Activated CD8-positive, alpha-beta memory T cell treated with anti-CD3 and anti-CD28 coated beads, Interleukin-2, amount 50 U/mL, for 48 hours (primary cell): ENCODE data around the gene ARHGEF7.
A peak's percentile ranks its signal among the peaks of the same experiment; 100 is the strongest.

Experiments used
- DNase-seq: peaks from one replicate; pipeline ENCODE4 v3.0.0-alpha.2; 2020

The ARHGEF7 gene

DNA sequence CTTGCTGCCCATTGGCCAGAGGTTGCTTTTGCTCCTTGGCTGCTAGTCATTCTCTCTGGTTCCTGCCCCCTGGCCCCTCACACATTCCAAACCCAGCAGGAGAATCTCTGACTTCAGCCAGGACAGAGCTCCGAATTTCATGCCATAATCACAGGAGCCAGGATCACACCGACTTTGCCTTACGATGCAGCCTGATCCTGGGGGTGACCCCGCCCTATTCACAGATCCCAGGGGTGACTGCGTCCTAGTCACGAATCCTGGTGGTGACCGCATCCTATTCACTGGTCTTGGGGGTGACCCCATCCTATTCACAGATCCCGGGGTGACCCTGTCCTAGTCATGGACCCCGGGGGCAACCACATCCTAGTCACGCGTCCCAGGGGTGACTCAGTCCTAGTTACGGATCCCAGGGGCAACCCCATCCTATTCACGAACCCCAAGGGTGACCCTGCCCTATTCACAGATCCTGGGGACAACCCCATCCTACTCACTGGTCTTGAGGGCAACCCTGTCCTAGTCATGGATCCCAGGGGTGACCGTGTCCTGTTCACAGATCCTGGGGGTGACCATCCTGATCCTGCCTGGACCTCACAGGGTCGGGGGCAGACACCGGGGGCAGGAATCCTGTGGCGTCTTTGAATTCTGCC is 198.0 kb downstream of the ARHGEF7 start:
- no peak for DNase-seq

DNA sequence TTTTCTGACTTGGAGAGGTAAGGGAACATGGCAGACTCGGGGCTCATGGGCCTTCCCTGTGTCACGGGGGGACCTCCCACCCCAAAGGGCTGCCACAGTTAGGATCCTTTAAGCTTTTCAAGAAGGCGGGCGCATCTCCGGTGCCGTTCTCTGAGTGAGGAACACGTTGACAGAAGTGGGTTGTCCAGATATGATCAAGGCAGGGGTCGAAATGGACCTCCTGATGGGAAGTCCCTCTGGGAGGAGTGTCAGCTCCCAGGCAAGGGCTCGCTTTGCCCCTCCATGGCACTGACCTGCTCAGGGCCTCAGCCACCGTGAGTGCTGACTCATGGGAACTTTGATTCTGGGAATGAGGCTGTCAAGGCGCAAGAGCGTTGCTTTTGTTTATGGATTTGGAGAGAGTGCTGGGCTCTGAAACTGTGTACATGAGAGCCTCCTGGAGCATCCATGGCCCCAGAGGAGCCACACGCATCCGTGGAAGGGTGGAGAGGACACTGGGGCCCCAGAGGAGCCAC is 198.9 kb downstream of the ARHGEF7 start:
- no peak for DNase-seq

DNA sequence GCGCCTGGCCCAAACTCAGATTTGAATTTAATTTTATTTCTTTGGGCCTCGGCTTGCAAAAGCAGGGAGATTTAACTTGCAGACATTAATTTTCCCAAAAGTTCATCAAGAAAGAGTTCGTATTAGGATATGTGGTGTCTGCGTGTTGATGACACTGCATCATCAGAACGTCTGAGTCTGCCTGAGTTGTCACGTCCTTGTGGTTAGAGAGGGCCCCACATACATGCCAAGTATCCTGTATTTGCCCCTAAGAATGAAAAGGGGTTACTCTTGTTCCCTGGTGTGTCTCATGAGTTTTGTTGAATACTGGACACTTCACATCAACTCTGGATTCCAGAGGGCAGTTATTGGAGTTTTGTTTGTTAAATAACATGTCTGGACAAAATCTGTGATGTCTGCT is 199.7 kb downstream of the ARHGEF7 start:
- no peak for DNase-seq

DNA sequence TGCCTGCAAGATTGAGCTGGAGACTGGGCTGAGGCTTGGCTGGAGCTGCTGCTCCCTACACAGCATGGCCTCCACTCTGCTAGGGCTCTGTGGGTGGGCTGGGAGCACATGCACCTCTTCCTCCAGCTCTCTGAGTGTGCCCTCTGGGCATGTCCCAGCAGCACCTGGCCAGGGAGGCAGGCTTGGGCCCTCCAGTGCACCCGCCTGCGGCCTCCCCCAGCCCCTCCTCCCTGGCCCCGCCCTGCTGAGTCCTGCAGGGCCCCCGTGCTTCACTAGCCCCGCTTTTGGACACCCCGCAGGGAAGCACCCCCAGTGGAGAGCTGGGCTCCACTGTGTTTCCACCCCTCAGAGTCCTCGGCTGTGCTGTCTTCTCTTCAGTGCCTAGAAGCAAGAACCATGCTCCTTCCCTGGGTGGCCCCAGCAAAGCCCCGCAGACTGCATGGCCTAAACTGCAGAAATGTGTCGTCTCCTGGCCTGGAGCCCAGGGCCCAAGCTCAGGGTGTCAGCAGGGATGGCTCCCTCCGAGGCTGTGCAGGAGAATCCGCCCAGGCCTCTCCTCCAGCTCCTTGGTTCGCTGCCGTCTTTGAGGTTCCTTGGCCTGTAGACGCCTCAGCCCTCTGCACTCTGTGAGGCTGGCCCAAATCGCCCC is 200.4 kb downstream of the ARHGEF7 start:
- DNase-seq = no peak

DNA sequence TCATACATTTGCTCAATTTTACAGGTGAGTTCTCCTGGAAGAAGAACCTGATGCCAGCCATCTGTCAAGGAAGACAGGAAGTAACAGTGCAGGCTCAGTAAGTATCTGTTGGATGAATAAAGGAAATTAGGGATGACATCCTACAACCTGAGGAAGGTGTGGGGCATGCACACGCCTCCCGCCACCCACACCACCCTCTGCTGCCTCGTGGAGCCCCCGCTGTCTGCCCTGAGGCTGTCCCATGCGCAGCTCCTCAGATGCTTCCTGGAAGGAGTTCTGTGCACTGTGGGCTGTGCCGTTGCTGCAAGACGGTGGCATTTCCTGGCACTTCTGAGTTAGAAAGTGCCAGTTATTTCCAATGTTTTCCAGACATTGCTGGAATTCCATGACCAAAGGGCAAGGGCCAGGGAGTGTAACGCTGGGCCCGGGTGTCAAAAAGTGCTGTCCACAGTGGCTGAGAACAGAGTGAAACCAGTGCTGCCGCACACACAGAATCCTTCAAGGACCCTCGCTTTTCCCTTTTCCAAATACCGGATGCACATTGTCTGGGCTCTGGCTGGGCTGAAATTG is 201.1 kb downstream of the ARHGEF7 start:
- no peak for DNase-seq

DNA sequence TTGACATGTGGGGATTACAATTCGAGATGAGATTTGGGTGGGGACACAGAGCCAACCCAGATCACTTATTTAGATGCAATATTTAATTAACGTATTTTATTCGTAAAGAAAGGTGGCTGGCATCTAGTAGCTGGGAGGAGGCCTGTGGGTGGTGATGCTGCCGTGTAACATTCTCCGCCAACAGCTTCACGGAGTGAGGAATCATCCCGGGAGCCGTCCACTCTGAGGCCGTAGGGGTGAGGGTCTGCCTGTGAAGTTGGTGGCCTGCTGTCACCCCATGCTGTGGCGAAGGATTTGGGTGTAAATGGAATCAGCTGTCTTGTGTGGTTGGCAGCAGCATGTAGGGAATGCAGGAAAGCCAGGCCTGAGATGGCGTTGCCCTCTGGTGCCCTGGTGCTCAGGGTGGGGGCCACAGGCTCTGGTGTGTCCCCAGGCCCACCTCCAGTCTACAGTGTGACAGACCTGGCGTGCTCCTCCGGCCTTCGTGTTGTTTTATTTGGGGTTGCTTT is 202.0 kb downstream of the ARHGEF7 start:
- no peak for DNase-seq

DNA sequence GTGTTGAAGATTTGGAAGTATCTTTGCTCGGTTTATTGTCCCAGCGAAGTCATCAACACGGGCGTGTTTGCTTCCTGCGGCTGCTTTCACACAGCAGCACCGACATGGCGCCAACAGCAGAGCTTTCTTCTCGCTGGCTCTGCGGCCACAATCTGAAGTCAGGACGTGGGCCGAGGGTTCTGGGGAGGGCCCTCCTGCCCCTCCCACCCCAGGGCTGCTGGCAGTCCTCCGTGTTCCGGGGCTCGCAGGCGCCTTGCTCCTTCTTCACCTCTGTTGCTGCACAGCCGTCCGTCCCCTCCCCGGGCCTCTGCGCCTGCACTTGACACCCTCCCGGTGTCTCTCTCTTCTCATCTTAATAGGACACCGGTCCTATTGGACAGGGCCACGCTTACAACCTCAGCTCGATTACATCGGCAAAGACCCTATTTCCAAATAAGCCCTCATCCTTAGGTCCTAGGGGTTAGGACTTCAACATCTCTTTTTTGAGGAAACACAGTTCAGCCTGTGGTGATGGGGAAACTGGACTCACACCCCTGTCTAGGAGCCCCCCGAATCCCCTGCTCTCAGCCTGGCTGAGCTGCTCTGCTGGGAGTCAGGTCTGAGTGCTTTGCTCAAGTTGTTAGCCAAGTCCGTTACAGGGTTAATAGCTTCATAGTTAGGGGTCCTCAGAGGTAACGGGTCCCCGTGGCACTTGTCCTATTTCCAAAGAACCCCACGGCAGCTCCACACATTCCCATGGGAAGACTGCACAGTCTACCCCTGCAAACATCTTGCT is 202.6 kb downstream of the ARHGEF7 start:
- DNase-seq = peak; percentile 36

DNA sequence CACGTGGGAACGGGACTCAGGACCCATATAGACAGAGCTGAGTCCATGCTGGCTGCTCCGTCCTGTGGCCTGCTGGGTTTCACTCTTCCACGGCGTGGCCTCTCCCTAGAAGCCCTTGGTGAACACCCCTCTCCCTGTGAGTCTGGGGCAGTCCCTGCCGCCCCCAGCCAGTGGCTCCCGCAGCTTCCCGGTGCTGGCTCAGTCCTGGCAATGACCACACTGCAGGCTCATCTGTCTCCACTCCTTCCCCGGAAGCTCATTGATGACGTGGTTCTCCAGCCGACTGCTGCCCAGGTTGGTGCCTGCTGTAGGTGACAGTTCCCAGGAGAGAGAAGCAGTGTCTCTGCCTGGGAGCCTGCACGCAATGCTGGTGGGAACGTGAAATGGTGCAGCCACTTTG is 203.3 kb downstream of the ARHGEF7 start:
- peak; percentile 40 for DNase-seq

DNA sequence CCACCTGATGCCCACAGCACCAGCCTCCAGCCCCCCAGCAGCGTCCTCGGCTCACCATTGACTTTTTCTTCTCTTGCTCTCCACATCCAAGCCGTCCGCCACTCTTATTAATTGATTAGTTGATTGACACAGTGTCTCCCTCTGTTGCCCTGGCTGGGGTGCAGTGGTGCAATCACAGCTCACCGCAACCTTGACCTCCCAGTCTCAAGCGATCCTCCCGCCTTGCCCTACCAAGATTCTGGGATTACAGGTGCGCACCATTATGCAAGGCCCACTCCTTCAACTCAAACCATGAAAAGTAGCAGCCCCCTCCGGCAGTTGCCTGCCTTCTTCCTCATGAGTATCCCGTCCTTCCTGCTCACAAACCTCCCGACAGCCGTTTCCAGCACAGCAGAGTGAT is 204.4 kb downstream of the ARHGEF7 start:
- peak; percentile 30 for DNase-seq

DNA sequence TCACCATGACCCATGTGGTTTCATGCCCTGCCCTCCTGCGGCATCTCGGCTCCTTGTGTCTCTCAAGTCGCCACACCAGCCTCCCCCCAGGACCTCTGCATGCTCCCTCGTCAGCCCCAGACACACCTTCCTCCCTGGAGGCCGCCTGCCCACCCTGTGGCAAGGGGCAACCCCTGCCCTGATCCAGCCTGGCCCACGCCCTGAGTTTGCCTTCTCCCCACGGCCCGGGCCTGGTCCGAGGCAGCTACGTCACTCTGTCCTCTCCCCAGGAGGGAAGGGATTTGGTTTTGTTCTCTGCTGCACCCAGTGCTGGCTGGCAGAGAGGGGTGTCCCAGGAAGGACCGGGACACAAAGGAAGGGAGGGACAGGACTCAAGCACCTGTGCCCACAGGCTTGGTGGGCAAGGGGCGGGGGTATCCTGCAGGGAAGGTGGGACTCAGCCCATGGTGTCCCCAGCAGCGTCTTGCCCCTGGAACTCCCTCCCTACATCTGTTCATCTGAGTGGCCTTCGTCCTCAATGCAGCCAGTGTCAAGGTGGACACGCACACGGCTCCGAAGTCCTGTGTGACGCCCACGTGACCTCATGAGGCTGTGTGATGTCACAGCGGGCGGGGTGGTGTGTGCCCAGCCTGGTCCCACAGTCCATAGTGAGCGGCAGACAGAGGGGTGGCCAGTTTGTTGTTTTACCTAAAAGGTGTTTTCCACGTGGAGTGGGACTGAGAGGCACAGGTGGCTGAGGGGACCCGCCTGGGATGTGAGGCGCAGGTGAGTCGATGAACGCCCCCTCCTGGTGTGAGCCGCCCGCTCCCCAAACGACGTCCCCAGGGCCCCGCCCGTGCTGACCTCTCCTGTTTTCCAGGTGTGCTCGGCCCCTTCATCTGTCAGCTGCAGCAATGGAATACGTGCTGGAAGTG is 205.1 kb downstream of the ARHGEF7 start, which contains the start of gene TEX29:
TEX29 (plus strand) TSS at position 645 of the 914 bp plus-strand sequence; CDS start at position 894, 249 bp downstream.
- DNase-seq = peak; percentile 45

DNA sequence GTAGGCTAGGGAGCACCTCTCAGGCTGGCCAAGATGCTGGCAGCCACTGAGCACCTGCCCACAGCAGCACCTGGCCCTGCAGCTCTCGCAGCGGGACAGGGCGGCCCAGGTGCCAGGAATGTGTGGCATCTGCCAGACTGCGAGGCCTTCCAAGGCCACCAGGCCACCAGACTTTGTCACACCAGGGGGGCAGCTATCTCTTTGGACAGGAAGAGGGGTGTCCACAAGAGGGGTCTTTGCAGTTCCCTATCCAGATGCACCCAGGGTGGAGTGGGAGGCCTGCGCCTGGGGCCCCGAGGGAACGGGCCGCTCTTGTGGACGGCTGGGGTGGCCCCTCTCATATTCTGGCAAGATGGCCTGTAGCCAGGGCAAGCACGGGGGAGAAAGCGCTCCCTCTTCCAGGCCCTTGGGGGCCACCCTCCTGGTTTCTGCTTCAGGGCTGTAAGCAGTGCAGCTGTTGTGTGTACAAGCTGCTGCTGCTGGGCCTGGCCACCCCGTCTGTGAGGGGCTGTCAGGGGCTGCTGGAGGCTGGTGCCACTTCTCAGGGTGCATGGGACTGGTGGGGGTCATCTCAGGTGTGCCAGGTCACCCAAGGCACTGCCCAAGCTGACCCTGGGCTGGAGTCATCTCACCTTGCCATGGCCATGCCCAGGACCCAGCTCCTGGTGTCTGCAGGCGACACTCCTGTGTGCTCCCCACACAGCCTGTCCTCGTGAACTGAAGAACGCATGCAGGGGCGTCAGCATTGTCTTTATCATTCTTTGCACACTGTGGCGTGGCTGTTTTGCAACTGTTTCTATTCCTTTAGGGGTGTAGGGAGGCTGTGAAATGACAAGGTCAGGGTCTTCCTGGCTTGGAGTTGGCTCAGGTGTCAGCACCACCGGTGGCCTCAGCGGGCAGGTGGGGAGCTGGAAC is 207.1 kb downstream of the ARHGEF7 start:
- DNase-seq = peak; percentile 47

DNA sequence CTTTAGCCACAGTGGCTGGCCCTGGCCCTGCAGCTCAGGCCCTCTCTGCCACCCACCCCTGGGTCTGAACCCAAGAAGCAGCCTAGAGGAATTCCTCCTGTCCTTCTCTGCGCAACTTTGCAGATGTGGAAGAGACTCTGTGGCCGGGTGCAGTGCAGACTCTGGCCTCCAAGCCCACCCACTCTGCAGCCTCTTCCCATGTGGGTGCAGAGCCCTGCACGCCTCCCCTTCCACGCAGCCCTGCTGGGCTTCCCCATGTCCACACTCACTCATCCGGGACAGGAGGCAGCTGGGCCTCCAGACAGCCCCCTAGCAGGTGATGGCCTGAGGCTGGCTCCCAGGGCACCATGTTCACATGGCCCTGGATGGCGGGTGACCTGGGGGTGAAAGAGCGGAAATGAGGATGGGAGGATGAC is 207.8 kb downstream of the ARHGEF7 start:
- no peak for DNase-seq

DNA sequence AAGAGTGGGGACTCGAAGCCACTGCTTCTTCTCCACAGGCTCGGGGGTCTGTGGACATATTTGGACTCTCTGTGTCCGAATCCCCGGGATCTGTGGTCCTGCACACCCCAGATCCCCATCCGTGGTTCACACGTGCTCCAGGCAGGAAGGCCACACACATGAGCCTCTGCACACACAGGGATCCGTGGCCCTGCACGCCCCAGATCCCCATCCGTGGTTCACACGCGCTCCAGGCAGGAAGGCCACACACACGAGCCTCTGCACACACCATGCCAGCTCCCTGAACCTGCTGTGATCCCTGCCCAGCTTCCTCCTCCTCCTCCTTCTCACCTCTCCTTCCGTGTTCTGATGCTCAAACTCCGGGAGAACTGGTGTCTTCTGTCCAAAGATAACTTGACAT is 208.4 kb downstream of the ARHGEF7 start:
- DNase-seq = no peak

DNA sequence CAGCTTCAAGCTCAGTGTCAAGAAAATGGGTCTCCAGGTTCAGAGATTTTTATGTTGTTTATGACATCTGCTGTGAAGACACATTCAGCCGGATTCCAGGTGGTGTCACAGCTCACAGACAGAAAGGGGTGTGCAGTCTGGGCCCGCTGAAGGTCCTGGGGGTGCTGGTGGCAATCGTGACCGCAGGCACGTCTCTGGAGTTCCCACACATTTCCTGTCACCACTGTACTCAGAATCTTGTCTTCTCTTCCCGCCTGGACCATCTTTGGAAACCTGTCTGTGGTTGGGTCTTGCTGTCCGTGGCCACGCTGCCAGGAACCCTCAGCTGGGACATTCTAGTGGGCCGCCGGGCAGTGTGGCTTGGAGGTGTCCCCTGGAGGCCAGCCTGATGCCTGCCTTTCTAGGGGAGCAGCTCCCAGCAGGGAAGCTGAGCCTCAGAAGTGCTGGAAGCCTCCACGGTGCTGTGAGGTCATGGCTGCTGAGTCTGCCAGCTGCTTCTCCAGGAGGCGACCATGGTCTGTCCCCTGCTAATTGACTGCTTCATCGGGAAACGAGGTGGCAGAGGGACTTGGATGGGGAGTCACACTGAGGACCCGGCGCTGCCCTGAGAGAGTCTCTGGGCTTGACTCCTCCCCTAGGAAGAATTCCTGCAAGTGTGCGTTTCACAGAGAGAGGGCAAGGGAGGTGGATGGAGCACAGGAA is 209.0 kb downstream of the ARHGEF7 start:
- peak; percentile 47 for DNase-seq

DNA sequence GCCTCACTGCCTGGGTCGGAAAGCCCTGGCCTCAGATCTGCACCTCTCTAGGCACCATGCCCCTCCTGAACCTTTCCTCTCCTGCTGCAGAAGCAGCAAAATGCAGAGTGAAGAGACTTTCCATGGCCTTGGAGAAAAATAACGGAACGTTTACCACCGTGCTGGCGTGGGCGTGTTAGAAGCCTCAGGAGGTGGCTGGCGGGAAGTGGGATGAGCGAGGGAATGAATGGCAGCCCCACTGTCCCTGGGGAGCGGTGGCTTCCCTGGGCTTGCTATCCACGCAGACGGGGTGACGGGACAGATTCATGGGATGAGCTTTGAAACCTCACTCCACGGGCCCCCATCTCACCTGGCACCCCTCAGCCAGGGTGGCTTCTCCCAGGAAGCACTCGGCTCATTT is 209.6 kb downstream of the ARHGEF7 start:
- no peak for DNase-seq

DNA sequence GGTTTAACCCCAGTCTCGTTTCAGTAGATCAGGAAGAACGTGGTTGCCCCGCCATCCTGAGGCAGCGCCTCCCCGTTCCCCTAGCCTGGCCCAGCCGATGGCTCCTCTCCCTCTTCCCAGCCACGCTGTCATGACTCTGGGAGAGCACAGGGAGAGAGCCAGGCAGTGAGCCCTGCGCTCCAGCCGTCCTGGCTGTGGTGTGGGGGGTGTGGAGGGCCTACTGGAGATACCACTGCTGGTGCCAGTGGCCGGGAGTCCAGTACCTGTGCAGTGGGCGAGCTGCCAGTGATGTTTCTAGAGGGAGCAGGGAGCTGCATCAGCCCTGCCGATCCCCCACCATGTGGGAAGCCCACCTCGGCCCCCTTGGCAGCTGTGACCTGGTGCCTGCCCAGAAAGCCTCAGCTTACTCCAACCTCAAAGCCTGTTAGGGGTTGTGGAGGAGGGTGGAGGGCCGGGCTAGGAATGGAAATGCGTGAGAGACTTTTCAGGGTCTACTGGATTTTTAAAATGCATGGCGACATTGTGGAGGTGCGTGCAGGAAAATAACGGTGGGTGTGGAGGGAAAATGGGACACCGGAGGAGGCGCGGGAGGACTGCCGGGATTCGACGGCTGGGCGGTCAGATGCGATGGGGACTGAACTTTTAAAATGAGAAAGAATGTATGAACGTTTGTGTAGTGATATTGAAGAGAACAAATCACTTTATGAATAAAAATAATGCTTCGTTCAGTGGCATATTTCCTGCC is 210.2 kb downstream of the ARHGEF7 start:
- peak; percentile 38 for DNase-seq

DNA sequence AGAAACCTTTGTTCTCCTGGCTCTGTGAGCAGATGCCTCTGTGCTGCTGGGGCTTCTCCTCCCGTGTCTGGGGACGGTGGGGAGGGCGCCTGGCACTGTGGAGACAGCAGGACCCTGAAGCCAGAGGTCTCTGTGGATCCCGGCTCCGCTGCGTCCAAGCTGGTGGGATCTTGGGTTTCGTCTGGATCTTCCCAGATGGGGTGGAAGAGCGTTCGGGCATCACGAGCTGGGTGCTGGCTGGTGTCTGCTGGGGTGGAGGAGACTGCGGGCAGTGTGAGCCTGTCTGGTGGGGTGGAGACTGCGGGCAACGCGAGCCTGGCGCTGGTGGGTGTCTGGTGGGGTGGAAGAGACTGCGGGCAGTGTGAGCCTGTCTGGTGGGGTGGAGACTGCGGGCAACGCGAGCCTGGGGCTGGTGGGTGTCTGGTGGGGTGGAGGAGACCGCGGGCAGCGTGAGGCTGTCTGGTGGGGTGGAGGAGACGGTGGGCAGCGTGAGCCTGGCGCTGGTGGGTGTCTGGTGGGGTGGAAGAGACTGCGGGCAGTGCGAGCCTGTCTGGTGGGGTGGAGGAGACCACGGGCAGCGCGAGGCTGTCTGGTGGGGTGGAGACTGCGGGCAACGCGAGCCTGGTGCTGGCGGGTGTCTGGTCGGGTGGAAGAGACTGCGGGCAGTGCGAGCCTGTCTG is 211.0 kb downstream of the ARHGEF7 start:
- peak; percentile 42 for DNase-seq

DNA sequence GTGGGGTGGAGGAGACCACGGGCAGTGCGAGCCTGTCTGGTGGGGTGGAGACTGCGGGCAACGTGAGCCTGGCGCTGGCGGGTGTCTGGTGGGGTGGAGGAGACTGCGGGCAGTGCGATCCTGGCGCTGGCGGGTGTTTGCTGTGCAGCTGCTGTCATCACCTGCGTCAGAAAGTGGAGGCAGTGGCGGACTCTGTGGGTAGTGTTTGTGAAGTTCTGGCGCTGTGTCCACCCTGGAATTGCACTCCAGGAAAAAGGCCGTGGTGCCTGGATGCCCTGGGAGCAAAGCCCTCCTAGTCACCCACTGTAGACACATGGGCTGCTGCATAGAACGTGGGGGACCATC is 211.5 kb downstream of the ARHGEF7 start:
- no peak for DNase-seq
